GF-D8 (cell line): Measurements from ENCODE around the gene YY1.
"Not testable (repeated sequence)": the region's sequence is repeated elsewhere in the genome, so short reads cannot be mapped to it uniquely, and the experiment has no call there.

Experiments used
- DNase-seq: peaks from one replicate; lab custom pipeline; 2025; lab: John Stamatoyannopoulos, UW

YY1 gene

DNA sequence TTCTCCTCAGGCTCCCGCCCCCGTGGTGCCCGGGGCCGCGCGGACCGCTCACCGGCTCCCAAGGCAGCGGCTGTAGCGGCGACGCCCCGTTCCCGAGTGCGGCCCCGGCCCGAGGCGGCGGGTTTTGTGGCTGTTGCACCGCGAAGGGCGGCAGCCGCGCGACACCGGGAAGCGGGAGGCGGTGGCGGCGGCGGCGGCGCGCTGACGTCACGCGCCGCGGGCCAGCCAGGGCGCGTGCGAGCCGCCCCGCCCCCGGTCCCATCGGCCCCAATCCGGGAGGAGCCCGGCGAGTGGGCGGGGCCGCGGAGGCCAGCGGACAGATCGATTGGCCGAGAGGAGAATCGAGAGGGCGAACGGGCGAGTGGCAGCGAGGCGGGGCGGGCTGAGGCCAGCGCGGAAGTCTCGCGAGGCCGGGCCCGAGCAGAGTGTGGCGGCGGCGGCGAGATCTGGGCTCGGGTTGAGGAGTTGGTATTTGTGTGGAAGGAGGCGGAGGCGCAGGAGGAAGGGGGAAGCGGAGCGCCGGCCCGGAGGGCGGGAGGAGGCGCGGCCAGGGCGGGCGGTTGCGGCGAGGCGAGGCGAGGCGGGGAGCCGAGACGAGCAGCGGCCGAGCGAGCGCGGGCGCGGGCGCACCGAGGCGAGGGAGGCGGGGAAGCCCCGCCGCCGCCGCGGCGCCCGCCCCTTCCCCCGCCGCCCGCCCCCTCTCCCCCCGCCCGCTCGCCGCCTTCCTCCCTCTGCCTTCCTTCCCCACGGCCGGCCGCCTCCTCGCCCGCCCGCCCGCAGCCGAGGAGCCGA, at the start of gene YY1:
Gene YY1 (plus strand): TSS at position 726 of the 792 bp plus-strand sequence. CDS start 101 bp downstream, outside the sequence.
- peak; percentile 77 for DNase-seq

GRCh38 chr14:100190126-100190525, 48.8 kb upstream of the YY1 start:
- DNase-seq, result no peak

- DNase-seq, result no peak
These were observed 47.2 kb upstream of the YY1 start for GRCh38 chr14:100191584-100192249.

- DNase-seq, result no peak
These were observed 46.7 kb upstream of the YY1 start for GRCh38 chr14:100192250-100192671.

GRCh38 chr14:100192672-100193416, 46.1 kb upstream of the YY1 start:
- peak; percentile 83 for DNase-seq

DNA sequence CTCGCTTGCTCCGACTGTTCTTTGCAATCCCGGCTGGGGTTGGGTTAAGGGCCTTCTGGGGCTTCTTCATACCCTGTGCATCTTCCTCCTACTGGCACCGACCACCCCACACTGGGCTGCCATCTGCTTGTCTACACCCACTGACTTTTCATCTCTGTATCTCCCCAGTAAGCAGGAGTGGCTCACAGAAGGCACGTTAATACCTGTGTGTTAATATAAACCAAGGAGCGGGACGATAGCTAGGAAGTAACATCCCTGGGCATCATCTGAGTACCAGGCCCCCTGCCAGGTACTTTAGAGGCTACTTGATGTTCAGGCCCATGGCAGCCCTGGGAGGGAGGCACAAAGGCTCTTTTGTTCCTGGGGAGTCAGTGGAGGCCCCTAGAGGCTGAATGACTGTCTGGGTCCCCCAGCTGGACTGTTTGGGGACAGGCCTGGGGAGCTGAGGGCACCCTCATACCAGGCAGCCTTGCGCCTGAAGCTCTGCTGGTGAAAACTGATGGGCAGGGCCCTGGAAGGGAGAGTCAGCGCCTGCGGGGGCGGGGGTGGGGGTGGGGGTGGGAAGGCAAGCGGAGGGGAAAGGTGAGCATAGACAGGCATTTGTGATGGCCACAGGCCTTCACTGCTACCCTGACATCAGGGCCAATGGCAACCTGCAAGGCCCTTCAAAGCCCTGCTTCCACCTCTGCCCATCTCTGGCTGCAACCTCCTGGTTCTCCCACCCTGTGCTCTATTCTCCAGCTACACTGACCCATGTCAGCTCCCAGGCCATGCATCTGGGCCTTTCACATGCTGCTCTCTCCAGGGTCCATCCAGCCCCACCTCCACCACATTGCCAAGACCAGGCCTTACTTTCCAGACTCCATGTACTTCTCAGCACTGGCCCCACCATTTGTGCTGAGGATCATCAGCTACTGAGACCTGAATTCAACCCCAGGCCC, 45.3 kb upstream of the YY1 start:
- DNase-seq, result no peak

DNA sequence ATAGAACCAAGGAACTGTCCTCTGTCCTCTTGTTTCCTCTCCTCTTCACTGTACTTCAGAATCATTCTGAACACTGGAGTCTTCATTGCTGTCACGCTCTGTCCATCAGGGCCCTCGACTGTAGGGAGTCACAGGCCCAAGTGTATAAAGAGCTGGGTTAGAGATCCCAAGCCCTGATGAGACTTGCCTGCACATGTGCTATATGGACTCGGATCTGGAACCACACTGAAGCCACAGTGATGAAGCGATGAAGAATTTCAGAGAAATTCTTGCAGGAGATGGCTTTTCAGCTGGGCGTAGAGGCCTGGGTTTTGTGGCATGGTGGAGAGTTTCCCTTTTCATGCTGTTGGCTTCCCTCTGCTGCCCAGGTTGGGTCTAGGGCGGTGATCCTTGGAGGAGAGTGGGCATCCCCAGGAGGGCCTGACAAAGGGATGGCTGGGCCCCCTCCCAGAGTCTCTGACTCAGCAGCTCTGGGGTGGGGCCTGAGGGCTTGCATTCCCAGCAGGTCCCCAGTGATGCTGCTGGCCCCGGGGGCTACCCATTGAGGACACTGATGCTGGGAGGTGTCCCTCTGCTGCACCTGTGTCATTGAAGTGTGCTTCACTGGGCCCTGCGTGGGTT, 39.6 kb upstream of the YY1 start:
- no peak for DNase-seq

DNA sequence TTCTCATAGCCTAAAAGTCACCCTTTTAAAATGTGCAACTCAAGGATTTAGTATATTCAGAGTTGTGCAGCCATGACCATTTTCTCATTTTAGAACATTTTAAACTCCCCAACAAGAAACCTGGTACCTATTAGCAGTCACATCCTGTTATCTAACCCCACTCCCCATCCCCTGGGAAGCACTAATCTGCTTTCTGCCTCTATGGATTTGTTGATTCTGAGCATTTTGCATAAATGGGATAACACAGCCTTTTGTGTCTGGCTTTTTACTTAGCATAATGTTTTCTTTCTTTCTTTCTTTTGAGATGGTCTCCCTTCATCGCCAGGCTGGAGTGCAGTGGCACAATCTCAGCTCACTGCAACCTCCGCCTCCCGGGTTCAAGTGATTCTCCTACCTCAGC, 38.6 kb upstream of the YY1 start:
- no peak for DNase-seq

GRCh38 chr14:100201701-100202100, 37.2 kb upstream of the YY1 start:
- DNase-seq, result no peak

DNA sequence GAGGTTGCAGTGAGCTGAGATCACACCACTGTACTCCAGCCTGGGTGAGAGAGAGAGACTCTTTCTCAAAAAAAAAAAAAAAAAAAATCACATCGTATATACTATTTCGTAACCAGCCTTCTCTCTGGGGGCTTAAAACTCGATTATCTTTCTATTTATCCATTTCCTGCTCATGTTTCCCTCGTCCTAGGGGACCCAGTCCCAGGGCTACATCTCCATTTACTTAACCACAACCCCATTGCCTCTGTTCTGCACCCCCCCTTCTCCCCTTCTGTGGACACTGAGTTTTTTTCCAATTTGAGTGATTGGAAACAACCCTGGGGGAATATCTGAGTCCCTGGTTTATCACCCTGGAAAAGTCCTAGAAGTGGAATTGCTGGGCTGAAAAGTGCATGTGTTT, 36.2 kb upstream of the YY1 start:
- DNase-seq, result no peak

- no peak for DNase-seq
These were observed 35.8 kb upstream of the YY1 start for GRCh38 chr14:100203146-100203545.

GRCh38 chr14:100203962-100204834, 34.7 kb upstream of the YY1 start:
- DNase-seq, result no peak

GRCh38 chr14:100204835-100205167, 34.1 kb upstream of the YY1 start:
- not testable (repeated sequence) for DNase-seq

GRCh38 chr14:100207588-100207987, 31.4 kb upstream of the YY1 start:
- not testable (repeated sequence) for DNase-seq

DNA sequence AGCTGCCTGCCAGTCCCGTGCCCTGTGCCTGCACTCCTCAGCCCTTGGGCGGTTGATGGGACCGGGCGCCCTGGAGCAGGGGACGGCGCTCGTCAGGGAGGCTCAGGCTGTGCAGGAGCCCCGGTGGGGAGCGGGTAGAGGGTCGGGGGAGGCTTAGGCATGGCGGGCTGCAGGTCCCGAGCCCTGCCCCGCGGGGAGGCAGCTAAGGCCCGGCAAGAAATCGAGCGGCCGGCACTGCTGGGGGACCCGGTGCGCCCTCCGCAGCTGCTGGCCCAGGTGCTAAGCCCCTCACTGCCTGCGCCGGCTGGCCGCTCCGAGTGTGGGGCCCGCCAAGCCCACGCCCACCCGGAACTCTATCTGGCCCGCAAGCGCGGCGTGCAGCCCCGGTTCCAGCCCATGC, 30.8 kb upstream of the YY1 start:
- DNase-seq, result not testable (repeated sequence)

DNA sequence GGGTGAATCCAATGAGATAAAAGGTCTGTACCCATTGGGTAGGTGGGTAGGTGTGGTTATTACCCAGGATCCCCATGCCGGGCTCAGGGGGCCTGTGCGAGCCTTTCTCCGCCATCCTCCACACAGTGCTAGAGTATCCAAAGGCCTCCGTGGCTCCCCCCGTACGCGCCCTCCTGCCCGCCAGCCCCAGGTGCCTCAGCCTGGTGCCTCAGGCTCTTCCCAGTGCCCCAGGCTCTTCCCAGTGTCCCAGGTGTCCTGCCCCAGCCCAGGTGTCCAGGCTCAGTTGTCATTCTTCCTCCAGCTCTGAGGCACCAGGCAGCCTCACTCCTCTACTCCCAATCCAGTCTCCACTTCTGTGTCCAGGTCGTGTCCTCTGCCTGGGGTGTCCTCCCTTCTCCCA, 27.6 kb upstream of the YY1 start:
- no peak for DNase-seq

- no peak for DNase-seq
These were observed 27.1 kb upstream of the YY1 start for GRCh38 chr14:100211893-100212292.

- no peak for DNase-seq
These were observed 26.2 kb upstream of the YY1 start for GRCh38 chr14:100212476-100213333.

DNA sequence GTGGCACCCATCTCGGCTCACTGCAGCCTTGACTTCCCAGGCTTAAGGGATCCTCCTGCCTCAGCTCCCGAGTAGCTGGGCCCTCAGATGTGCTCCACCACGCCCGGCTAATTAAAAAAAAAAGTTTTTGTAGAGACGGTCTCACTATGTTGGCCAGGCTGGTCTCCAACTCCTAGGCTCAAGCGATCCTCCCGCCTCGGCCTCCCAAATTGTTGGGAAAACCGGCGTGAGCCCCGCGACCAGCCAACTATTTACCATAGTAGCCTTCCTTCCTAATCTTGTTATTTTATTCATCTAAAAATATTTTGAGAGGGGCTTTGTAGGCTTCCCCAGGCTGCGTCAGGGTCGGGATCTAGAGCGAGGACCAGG, 25.4 kb upstream of the YY1 start:
- DNase-seq, result no peak
